A673 (cell line): ENCODE data around the gene SCRN1. TPM values are rescaled to one million over a fixed set of nuclear protein-coding genes. Genes with fewer than 3 reads are reported as not detected.

Experiments used
- BruUV-seq: library from RNA; stranded (reverse); fragments of 400-500 nt; replicated peaks from 2 replicates; lab custom pipeline; 2021; lab: Mats Ljungman, UMichigan
- CTCF ChIA-PET: fragments of 300-600 bp; sonication (Branson Sonifier 250); formaldehyde crosslinking; loops from one replicate; lab custom pipeline; 2022; ENCODE audit warnings: antibody characterized with exemption; lab: Charles Lee
- POLR2A ChIA-PET: fragments of 300-600 bp; sonication (Branson Sonifier 250); formaldehyde crosslinking; loops from one replicate; lab custom pipeline; 2022; ENCODE audit warnings: antibody characterized with exemption; ENCODE audit not compliant: low non-redundant PET; lab: Charles Lee
- DNase-seq: peaks from one replicate; pipeline ENCODE4 v3.0.0-alpha.2; 2015; ENCODE audit warnings: low spot score
- H3K27ac ChIP-seq: fragments of 200-600 bp; sonication (generic); 2 replicates; pipeline ENCODE4 v1.5.1; 2016; ENCODE audit warnings: mixed run types, low read depth, mild to moderate bottlenecking, mixed read lengths, antibody characterized with exemption, low read length; ENCODE audit not compliant: poor library complexity, severe bottlenecking
- H3K27me3 ChIP-seq: fragments of 200-600 bp; sonication (generic); replicated peaks from 2 replicates; pipeline ENCODE4 v1.6.1; 2017; ENCODE audit warnings: mixed run types, low read depth, mild to moderate bottlenecking, mixed read lengths, antibody characterized with exemption, low read length; ENCODE audit not compliant: insufficient read depth, poor library complexity
- H3K36me3 ChIP-seq: fragments of 200-600 bp; sonication (generic); 2 replicates; pipeline ENCODE4 v1.6.1; 2016; ENCODE audit warnings: mixed run types, mild to moderate bottlenecking, mixed read lengths, antibody characterized with exemption, low read length; ENCODE audit not compliant: insufficient read depth, poor library complexity, severe bottlenecking
- H3K4me1 ChIP-seq: fragments of 200-600 bp; sonication (generic); 2 replicates; pipeline ENCODE4 v1.6.1; 2017; ENCODE audit warnings: mixed run types, mild to moderate bottlenecking, mixed read lengths, antibody characterized with exemption, low read length; ENCODE audit not compliant: insufficient read depth, poor library complexity, severe bottlenecking
- H3K4me3 ChIP-seq: fragments of 200-600 bp; sonication (generic); 2 replicates; pipeline ENCODE4 v1.5.1; 2016; ENCODE audit warnings: low read depth, mixed run types, mild to moderate bottlenecking, mixed read lengths, low read length; ENCODE audit not compliant: poor library complexity, severe bottlenecking
- H3K9me3 ChIP-seq: fragments of 200-600 bp; sonication (generic); 2 replicates; pipeline ENCODE4 v1.6.1; 2016; ENCODE audit warnings: mixed run types, low read depth, mild to moderate bottlenecking, mixed read lengths, antibody characterized with exemption, low read length; ENCODE audit not compliant: poor library complexity, severe bottlenecking
- EZH2 ChIP-seq: fragments of 200-600 bp; sonication (generic); IDR thresholded peaks from 2 replicates; pipeline ENCODE4 v1.6.1; 2017; ENCODE audit warnings: borderline replicate concordance, low read depth, mild to moderate bottlenecking, mixed read lengths, antibody characterized with exemption, low read length; ENCODE audit not compliant: poor library complexity, severe bottlenecking
- intact Hi-C: fragments of 100-400 bp; cut with micrococcal nuclease; formaldehyde crosslinking; loops from one replicate; pipeline ENCODE4 v1.10.0; 2022; ENCODE audit not compliant: unreplicated experiment
- total RNA-seq: library from RNA; stranded (reverse); gene quantifications from 2 replicates; pipeline ENCODE4 v1.2.3, GENCODE V29; 2021
- TF ChIP-seq, protein P1 (sequence below): fragments of 300-800, 200-600 bp; sonication (generic); conservative IDR thresholded peaks from 2 replicates; pipeline ENCODE4 v1.5.1; 2017; ENCODE audit warnings: low read depth, mild to moderate bottlenecking, antibody characterized with exemption, low read length, moderate library complexity, mixed read lengths

SCRN1 gene
- total RNA-seq, 1 experiment from 2014 or later = 83.9 TPM

DNA sequence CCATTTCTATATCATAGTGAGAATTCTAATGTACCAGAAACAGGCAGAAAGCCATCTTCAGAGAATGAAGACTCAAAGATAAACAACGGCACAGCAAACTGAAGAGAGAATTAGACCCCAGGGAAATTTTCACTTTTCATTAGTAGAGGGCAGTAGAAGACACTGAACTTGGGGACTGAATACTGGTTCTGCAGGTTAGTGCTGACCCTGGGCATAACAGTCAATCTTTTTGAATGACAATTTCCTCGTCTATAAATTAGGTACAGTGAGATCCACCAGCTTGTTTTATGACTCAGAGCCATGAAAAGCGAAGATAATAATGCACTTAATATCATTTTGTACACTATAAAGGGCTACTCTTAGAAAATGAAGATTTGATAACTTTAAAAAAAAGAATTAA is 23.2 kb upstream of the SCRN1 start:
- Histone ChIP-seq H3K27ac (no peak overlapping the region), H3K27me3 (no peaks in the 10 kb centered on the region), H3K4me1 (no peaks in the 10 kb centered on the region), H3K4me3 (no peak overlapping the region), H3K36me3 (peaks cover 12% of the 10 kb centered on the region), H3K9me3 (no peaks in the 10 kb centered on the region)
- ChIA-PET POLR2A (interaction anchor here (0.5 to 0.6 kb wide), 2 partner anchors 14 to 104 kb away, joined by 3 read pairs; partner anchors contain the start of gene FKBP14), CTCF (no interaction called here)
- intact Hi-C loops = no loop called here
- no peak for TF ChIP-seq EZH2
- TF ChIP-seq, protein P1, sequence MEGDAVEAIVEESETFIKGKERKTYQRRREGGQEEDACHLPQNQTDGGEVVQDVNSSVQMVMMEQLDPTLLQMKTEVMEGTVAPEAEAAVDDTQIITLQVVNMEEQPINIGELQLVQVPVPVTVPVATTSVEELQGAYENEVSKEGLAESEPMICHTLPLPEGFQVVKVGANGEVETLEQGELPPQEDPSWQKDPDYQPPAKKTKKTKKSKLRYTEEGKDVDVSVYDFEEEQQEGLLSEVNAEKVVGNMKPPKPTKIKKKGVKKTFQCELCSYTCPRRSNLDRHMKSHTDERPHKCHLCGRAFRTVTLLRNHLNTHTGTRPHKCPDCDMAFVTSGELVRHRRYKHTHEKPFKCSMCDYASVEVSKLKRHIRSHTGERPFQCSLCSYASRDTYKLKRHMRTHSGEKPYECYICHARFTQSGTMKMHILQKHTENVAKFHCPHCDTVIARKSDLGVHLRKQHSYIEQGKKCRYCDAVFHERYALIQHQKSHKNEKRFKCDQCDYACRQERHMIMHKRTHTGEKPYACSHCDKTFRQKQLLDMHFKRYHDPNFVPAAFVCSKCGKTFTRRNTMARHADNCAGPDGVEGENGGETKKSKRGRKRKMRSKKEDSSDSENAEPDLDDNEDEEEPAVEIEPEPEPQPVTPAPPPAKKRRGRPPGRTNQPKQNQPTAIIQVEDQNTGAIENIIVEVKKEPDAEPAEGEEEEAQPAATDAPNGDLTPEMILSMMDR = no peak
- no TSS peak for BruUV-seq
- DNase-seq = no peak

DNA sequence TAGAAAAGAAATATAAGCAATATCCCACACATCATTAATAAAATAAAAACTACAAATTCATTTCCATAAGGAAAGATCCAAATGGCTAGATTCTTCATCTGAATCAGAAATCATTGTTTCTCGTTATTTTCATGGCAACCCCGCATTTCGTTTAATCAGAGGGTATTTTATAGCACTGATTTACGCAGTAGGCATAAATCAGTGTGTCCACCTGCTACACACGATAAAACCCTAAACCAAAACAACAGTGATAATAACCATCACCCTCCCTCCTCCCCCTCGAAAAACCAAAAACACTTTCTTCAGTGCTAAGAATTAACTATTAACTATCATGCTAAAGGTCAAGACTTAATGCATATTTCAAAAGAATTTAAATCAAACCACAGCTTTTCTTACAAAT is 20.4 kb upstream of the SCRN1 start:
- CTCF ChIA-PET = no interaction called here
- DNase-seq = no peak
- intact Hi-C loops = no loop called here
- Histone ChIP-seq H3K27me3 (no peaks in the 10 kb centered on the region), H3K4me1 (no peaks in the 10 kb centered on the region), H3K9me3 (no peaks in the 10 kb centered on the region), H3K27ac (no peak overlapping the region), H3K4me3 (no peak overlapping the region), H3K36me3 (peaks cover 9% of the 10 kb centered on the region)
- no peak for TF ChIP-seq EZH2
- TF ChIP-seq, protein P1 = no peak
- POLR2A ChIA-PET = no interaction called here
- BruUV-seq = no TSS peak

DNA sequence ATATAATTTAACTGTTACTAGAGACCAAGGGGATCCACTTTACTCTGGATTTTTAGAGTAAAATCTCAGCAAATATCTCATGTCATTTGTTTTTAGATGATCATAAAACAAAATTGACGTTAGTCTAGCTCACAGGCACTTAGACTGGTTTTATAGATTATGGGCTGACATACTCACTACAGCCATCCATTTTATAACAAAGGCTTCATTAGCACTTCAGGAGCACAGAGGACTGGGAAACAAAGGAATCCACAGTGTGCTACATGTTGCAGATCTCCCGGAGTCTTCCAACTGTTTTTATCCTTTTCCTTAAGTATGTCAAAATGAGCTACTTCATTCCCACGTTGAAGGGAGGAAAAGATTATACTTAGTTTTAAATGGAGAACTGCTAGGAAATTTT is 15.9 kb upstream of the SCRN1 start:
- intact Hi-C loops = no loop called here
- H3K9me3 ChIP-seq = no peaks in the 10 kb centered on the region
- H3K36me3 ChIP-seq = no peaks in the 10 kb centered on the region
- ChIA-PET CTCF (interaction anchor here (0.6 kb wide), 2 partner anchors 52 to 1714 kb away, joined by 3 to 4 read pairs; no protein-coding TSS in a partner anchor), POLR2A (interaction anchor here (0.5 kb wide), 1 partner anchor 594 kb away, joined by 3 read pairs; no protein-coding TSS in a partner anchor)
- peaks cover 12% of the 10 kb centered on the region for H3K4me1 ChIP-seq
- no peaks in the 10 kb centered on the region for H3K27me3 ChIP-seq
- TF ChIP-seq, protein P1 = no peak
- TF ChIP-seq EZH2 = no peak
- no peak overlapping the region for H3K4me3 ChIP-seq
- no peak for DNase-seq
- H3K27ac ChIP-seq = no peak overlapping the region
- no TSS peak for BruUV-seq
